PC-9 (cell line): ENCODE results near the gene LIF. TPM values are rescaled to one million over a fixed set of nuclear protein-coding genes. Genes with fewer than 3 reads are reported as not detected.
A peak's percentile ranks its signal among the peaks of the same experiment; 100 is the strongest.

ENCODE experiments used
- BruUV-seq: library from RNA; stranded (reverse); fragments of 400-500 nt; replicated peaks from 2 replicates; lab custom pipeline; 2021; lab: Mats Ljungman, UMichigan
- CTCF ChIA-PET: fragments of 300-600 bp; sonication (Branson Sonifier 250); formaldehyde crosslinking; loops from one replicate; lab custom pipeline; 2022; ENCODE audit warnings: antibody characterized with exemption; lab: Charles Lee
- POLR2A ChIA-PET: fragments of 300-600 bp; sonication (Branson Sonifier 250); formaldehyde crosslinking; loops from one replicate; lab custom pipeline; 2022; ENCODE audit warnings: antibody characterized with exemption; ENCODE audit not compliant: unreplicated experiment; lab: Charles Lee
- DNase-seq, 2 experiments: peaks; one replicate each; pipeline versions ENCODE4 v3.0.0 to v3.0.0-alpha.2; 2015 to 2022; ENCODE audit warnings: mixed read lengths in 1 of 2
- H2AFZ ChIP-seq: fragments of 200-600 bp; sonication (generic); 2 replicates; pipeline ENCODE4 v1.8.1; 2017; ENCODE audit warnings: antibody characterized with exemption
- H3F3A ChIP-seq: fragments of 200-600 bp; sonication (generic); 2 replicates; pipeline ENCODE4 v1.8.1; 2017; ENCODE audit warnings: antibody characterized with exemption, mild to moderate bottlenecking, low read depth; ENCODE audit not compliant: insufficient read depth
- H3K27ac ChIP-seq: fragments of 200-600 bp; sonication (generic); 2 replicates; pipeline ENCODE4 v1.6.1; 2016; ENCODE audit warnings: mixed run types
- H3K27me3 ChIP-seq: fragments of 200-600 bp; sonication (generic); 2 replicates; pipeline ENCODE4 v1.6.1; 2016; ENCODE audit warnings: low read depth, mixed run types; ENCODE audit not compliant: insufficient read depth
- H3K36me3 ChIP-seq: fragments of 200-600 bp; sonication (generic); 2 replicates; pipeline ENCODE4 v1.6.1; 2016; ENCODE audit warnings: low read depth, mixed run types
- H3K4me1 ChIP-seq: fragments of 200-600 bp; sonication (generic); replicated peaks from 2 replicates; pipeline ENCODE4 v1.6.1; 2016; ENCODE audit warnings: mixed run types; ENCODE audit not compliant: insufficient read depth
- H3K4me2 ChIP-seq: fragments of 200-600 bp; sonication (generic); 2 replicates; pipeline ENCODE4 v1.6.1; 2017; ENCODE audit warnings: mixed run types
- H3K4me3 ChIP-seq: fragments of 200-600 bp; sonication (generic); 2 replicates; pipeline ENCODE4 v1.6.1; 2016; ENCODE audit warnings: mixed run types
- H3K79me2 ChIP-seq: fragments of 200-600 bp; sonication (generic); 2 replicates; pipeline ENCODE4 v1.6.1; 2017; ENCODE audit warnings: low read depth, mixed run types
- H3K9me2 ChIP-seq: fragments of 200-600 bp; sonication (generic); 2 replicates; pipeline ENCODE4 v1.8.1; 2017; ENCODE audit warnings: mild to moderate bottlenecking; ENCODE audit not compliant: insufficient read depth
- H3K9me3 ChIP-seq: fragments of 200-600 bp; sonication (generic); 2 replicates; pipeline ENCODE4 v1.8.1; 2016; ENCODE audit warnings: low read depth; ENCODE audit not compliant: insufficient read depth
- H4K20me1 ChIP-seq: fragments of 200-600 bp; sonication (generic); 2 replicates; pipeline ENCODE4 v1.8.1; 2017; ENCODE audit not compliant: insufficient read depth
- CTCF ChIP-seq: fragments of 200-600 bp; sonication (generic); conservative IDR thresholded peaks from 2 replicates; pipeline ENCODE4 v1.6.1; 2017; ENCODE audit warnings: mixed run types, antibody characterized with exemption, mild to moderate bottlenecking, moderate library complexity
- EZH2 ChIP-seq: fragments of 200-600 bp; sonication (generic); IDR thresholded peaks from 2 replicates; pipeline ENCODE4 v1.8.0; 2017; ENCODE audit warnings: antibody characterized with exemption, low read depth
- intact Hi-C: fragments of 100-400 bp; cut with micrococcal nuclease; formaldehyde crosslinking; loops from one replicate; pipeline ENCODE4 v1.10.0; 2022; ENCODE audit not compliant: unreplicated experiment
- total RNA-seq: library from RNA; stranded (reverse); gene quantifications from 2 replicates; pipeline ENCODE4 v1.2.3, GENCODE V29; 2021

Gene LIF
- total RNA-seq, 1 experiment from 2014 or later = 17.4 TPM

GRCh38 chr22:30198152-30198825, 48.3 kb downstream of the LIF start:
- Histone ChIP-seq H3K79me2 (no peaks in the 10 kb centered on the region), H4K20me1 (no peaks in the 10 kb centered on the region), H3K4me2 (no peak overlapping the region), H3K27me3 (no peaks in the 10 kb centered on the region), H3K9me2 (no peaks in the 10 kb centered on the region), H3K9me3 (0 out of 2 replicates have a peak, but pooled peaks cover 5% of the 10 kb centered on the region), H3K4me1 (peaks cover 75% of the 10 kb centered on the region), H3K36me3 (no peaks in the 10 kb centered on the region), H2AFZ (no peak overlapping the region), H3K4me3 (no peak overlapping the region), H3K27ac (peak overlapping the region; percentile 99), H3F3A (peaks cover 79% of the 10 kb centered on the region)
- TF ChIP-seq CTCF (no peak), EZH2 (no peak)
- no peak for DNase-seq
- CTCF ChIA-PET = no interaction called here
- intact Hi-C loops = no loop called here
- POLR2A ChIA-PET = interaction anchor here (0.7 kb wide), 1 partner anchor 104 kb away, joined by 4 read pairs; no protein-coding TSS in a partner anchor
- no TSS peak for BruUV-seq

GRCh38 chr22:30197389-30197788, 49.2 kb downstream of the LIF start:
- Histone ChIP-seq H3K27ac (peak overlapping the region; percentile 99), H3K36me3 (no peaks in the 10 kb centered on the region), H3F3A (peaks cover 73% of the 10 kb centered on the region), H3K9me3 (0 out of 2 replicates have a peak, but pooled peaks cover 5% of the 10 kb centered on the region), H3K4me3 (peak overlapping the region; percentile 15; the same call in 1 of the 2 replicates), H3K27me3 (no peaks in the 10 kb centered on the region), H3K79me2 (no peaks in the 10 kb centered on the region), H4K20me1 (no peaks in the 10 kb centered on the region), H3K4me2 (peak overlapping the region; percentile 77), H3K9me2 (no peaks in the 10 kb centered on the region), H2AFZ (no peak overlapping the region), H3K4me1 (peaks cover 75% of the 10 kb centered on the region)
- no TSS peak for BruUV-seq
- CTCF ChIA-PET = no interaction called here
- intact Hi-C loops = loop anchor here (2.0 kb wide), 1 partner anchor 89 kb away; no protein-coding TSS in a partner anchor
- no peak for DNase-seq
- TF ChIP-seq EZH2 (no peak), CTCF (no peak)
- POLR2A ChIA-PET = interaction anchor here (0.5 kb wide), 1 partner anchor 10 kb away, joined by 13 read pairs; no protein-coding TSS in a partner anchor

- POLR2A ChIA-PET = interaction anchor here (0.5 to 1.0 kb wide), 2 partner anchors 10 to 12 kb away, joined by 6 to 13 read pairs; no protein-coding TSS in a partner anchor
- Histone ChIP-seq H3K4me2 (peak overlapping the region; percentile 77), H3K79me2 (no peaks in the 10 kb centered on the region), H3K9me3 (0 out of 2 replicates have a peak, but pooled peaks cover 3% of the 10 kb centered on the region), H2AFZ (no peak overlapping the region), H4K20me1 (no peaks in the 10 kb centered on the region), H3K27me3 (no peaks in the 10 kb centered on the region), H3F3A (peaks cover 68% of the 10 kb centered on the region), H3K4me3 (peak overlapping the region; percentile 15; the same call in 1 of the 2 replicates), H3K4me1 (peaks cover 75% of the 10 kb centered on the region), H3K36me3 (no peaks in the 10 kb centered on the region), H3K9me2 (no peaks in the 10 kb centered on the region), H3K27ac (peak overlapping the region; percentile 99)
- DNase-seq = no peak
- intact Hi-C loops = loop anchor here (1.0 to 2.0 kb wide), 4 partner anchors 10 to 88 kb away; no protein-coding TSS in a partner anchor
- no TSS peak for BruUV-seq
- CTCF ChIA-PET = interaction anchor here (0.6 kb wide), 1 partner anchor 1451 kb away, joined by 16 read pairs; no protein-coding TSS in a partner anchor
- TF ChIP-seq CTCF = no peak
- no peak for TF ChIP-seq EZH2
Measured at GRCh38 chr22:30196880-30197336, 49.7 kb downstream of the LIF start.
